Smooth muscle cell (in vitro differentiated cells): ENCODE data around the gene NT5DC4. TPM values are rescaled to one million over a fixed set of nuclear protein-coding genes. Genes with fewer than 3 reads are reported as not detected.
A peak's percentile ranks its signal among the peaks of the same experiment; 100 is the strongest.

Experiments used
- DNase-seq: peaks from one replicate; lab custom pipeline; 2025; ENCODE audit not compliant: unreplicated experiment; lab: John Stamatoyannopoulos, UW
- H2AFZ ChIP-seq: fragments of 200-600 bp; sonication (generic); 2 replicates; pipeline ENCODE4 v1.6.0; 2016; ENCODE audit warnings: antibody characterized with exemption, low read depth, mild to moderate bottlenecking
- H3F3A ChIP-seq: fragments of 200-600 bp; sonication (generic); 2 replicates; pipeline ENCODE4 v1.6.0; 2017; ENCODE audit warnings: antibody characterized with exemption, low read depth
- H3K27ac ChIP-seq: fragments of 200-600 bp; sonication (generic); 2 replicates; pipeline ENCODE4 v1.5.1; 2016; ENCODE audit warnings: low read depth, mild to moderate bottlenecking
- H3K27me3 ChIP-seq: fragments of 200-600 bp; sonication (generic); 2 replicates; pipeline ENCODE4 v1.6.1; 2016; ENCODE audit warnings: low read depth, mild to moderate bottlenecking
- H3K36me3 ChIP-seq: fragments of 200-600 bp; sonication (generic); 2 replicates; pipeline ENCODE4 v1.5.1; 2016; ENCODE audit warnings: low read depth
- H3K4me1 ChIP-seq: fragments of 200-600 bp; sonication (generic); 2 replicates; pipeline ENCODE4 v1.5.1; 2016; ENCODE audit warnings: low read depth
- H3K4me2 ChIP-seq: fragments of 200-600 bp; sonication (generic); 2 replicates; pipeline ENCODE4 v1.6.0; 2016; ENCODE audit warnings: mild to moderate bottlenecking
- H3K4me3 ChIP-seq: fragments of 200-600 bp; sonication (generic); 2 replicates; pipeline ENCODE4 v1.5.1; 2016; ENCODE audit warnings: mild to moderate bottlenecking
- H3K79me2 ChIP-seq: fragments of 200-600 bp; sonication (generic); 2 replicates; pipeline ENCODE4 v1.6.0; 2016; ENCODE audit warnings: low read depth, mild to moderate bottlenecking
- H3K9ac ChIP-seq: fragments of 200-600 bp; sonication (generic); 2 replicates; pipeline ENCODE4 v1.6.0; 2016; ENCODE audit warnings: low read depth
- H3K9me3 ChIP-seq: fragments of 200-600 bp; sonication (generic); replicated peaks from 2 replicates; pipeline ENCODE4 v1.5.1; 2016; ENCODE audit warnings: low read depth
- H4K20me1 ChIP-seq: fragments of 200-600 bp; sonication (generic); 2 replicates; pipeline ENCODE4 v1.6.0; 2016; ENCODE audit warnings: low read depth
- WGBS: methylation state at CpG from one replicate; pipeline ENCODE4 v1.1.7; 2016; ENCODE audit warnings: low lambda C conversion rate; 5-methylcytosine and 5-hydroxymethylcytosine counted together
- polyA plus RNA-seq: library from polyadenylated mRNA; unstranded; fragments of >200 nt; fragmentation: Nextera tagmentation; extraction: Ambion mirVana; gene quantifications from 2 replicates; pipeline ENCODE4 v1.2.1, GENCODE V29; 2016
- total RNA-seq: library from RNA; depleted of rRNA; stranded (reverse); fragments of >200 nt; gene quantifications from 2 replicates; pipeline ENCODE4 v1.2.3, GENCODE V29; 2014
- TF ChIP-seq, protein P1 (sequence below): fragments of 200-600 bp; sonication (generic); IDR thresholded peaks from 2 replicates; pipeline ENCODE4 v1.5.1; 2017; ENCODE audit warnings: borderline replicate concordance, mild to moderate bottlenecking, antibody characterized with exemption; ENCODE audit not compliant: insufficient read depth, poor library complexity, severe bottlenecking

NT5DC4 gene
- total and polyA plus RNA-seq, 2 experiments from 2014 or later, result not detected

DNA sequence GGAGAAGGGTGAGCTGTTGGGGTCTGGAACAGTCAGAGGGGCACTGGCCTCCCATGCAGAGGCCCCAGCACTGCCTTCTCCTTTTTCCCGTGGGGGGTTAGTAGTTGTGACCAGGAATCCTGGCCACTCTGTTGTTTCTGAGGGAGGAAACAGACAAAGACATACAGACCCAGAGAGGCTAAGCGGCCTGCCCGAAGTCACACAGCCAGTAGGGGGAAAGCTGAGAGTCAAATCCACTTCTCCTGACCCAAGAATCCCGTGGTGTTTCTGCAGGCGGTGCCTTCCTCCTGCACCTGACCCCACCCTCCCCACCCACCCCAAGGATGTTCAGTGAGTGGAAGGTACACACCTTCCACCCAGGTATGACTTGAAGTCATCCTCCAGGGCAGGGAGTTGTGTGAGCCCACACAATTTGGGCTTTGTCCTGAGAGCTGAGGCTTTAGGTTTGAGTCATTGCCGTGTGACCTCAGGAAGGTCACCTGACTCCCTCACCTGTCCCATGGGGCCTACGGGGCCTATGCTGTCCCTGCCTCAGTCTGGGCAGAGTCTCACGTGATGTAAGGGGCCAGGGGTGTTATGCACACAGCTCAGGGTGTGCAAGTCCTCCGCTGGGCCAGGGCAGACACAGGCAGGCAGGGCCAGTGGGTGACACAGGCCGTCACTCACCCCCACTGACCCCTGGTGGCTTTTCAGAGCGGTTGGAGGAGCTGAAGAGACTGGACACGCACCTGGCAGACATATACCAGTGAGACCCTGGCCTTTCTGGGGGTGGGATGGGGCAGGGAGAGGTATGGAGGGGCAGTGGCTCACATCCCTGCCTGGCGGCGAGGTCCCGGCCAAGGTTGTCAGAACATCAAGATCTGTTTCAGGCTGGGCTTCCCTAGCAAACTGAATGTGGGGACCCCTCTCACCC, 5.0 kb downstream of the NT5DC4 start:
- 89% methylated on average over 13 of the region's 15 CpGs for WGBS
- Histone ChIP-seq H2AFZ (no peak overlapping the region), H3K36me3 (no peaks in the 10 kb centered on the region), H3K4me1 (no peaks in the 10 kb centered on the region), H3K9ac (no peak overlapping the region), H3K4me2 (no peak overlapping the region), H4K20me1 (no peaks in the 10 kb centered on the region), H3F3A (no peaks in the 10 kb centered on the region), H3K79me2 (no peaks in the 10 kb centered on the region), H3K27ac (no peak overlapping the region), H3K27me3 (no peaks in the 10 kb centered on the region), H3K4me3 (no peak overlapping the region), H3K9me3 (no peaks in the 10 kb centered on the region)
- DNase-seq, result no peak
- TF ChIP-seq, protein P1, sequence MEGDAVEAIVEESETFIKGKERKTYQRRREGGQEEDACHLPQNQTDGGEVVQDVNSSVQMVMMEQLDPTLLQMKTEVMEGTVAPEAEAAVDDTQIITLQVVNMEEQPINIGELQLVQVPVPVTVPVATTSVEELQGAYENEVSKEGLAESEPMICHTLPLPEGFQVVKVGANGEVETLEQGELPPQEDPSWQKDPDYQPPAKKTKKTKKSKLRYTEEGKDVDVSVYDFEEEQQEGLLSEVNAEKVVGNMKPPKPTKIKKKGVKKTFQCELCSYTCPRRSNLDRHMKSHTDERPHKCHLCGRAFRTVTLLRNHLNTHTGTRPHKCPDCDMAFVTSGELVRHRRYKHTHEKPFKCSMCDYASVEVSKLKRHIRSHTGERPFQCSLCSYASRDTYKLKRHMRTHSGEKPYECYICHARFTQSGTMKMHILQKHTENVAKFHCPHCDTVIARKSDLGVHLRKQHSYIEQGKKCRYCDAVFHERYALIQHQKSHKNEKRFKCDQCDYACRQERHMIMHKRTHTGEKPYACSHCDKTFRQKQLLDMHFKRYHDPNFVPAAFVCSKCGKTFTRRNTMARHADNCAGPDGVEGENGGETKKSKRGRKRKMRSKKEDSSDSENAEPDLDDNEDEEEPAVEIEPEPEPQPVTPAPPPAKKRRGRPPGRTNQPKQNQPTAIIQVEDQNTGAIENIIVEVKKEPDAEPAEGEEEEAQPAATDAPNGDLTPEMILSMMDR, result no peak

DNA sequence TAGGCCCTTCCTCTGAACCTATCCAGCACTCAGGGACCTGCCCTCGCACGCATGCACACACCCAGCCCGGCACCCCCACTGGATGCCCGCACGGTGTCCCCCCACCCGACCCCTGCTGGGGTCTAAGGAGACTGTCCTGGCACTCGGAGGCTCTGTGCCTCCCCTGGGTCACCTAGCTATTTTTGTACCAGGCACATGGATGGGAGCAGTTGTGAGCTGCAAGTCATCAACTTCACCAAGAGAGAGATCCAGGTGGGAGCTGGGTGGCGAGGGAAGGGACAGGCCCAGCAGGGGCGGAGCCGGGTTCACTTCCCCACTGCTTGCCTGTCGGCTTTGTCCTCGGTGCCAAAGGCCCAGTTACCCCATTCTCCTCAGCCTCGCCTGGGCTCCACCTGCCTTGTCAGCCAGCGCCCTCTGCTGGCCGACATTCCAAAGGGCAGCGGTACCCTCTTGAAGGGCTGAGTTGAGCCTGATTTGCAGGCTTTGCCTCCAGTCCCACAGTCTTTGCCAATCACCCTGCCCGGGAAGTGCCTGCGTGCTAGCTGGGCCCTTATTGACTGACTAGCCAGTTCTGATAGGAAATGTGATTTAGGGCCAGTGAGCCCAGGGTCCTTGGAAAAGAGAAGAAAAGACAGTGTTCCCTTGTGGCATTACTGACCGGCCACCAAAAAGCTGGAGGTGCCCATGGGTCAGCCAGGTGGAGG, 5.8 kb downstream of the NT5DC4 start:
- Histone ChIP-seq H3K36me3 (no peaks in the 10 kb centered on the region), H3K9ac (no peak overlapping the region), H3F3A (no peaks in the 10 kb centered on the region), H3K4me2 (no peak overlapping the region), H4K20me1 (no peaks in the 10 kb centered on the region), H3K27ac (no peak overlapping the region), H2AFZ (no peak overlapping the region), H3K9me3 (no peaks in the 10 kb centered on the region), H3K79me2 (no peaks in the 10 kb centered on the region), H3K4me1 (no peaks in the 10 kb centered on the region), H3K27me3 (no peaks in the 10 kb centered on the region), H3K4me3 (no peak overlapping the region)
- TF ChIP-seq, protein P1, result peak; percentile 97
- peak; percentile 56 for DNase-seq
- 38% methylated on average over 19 of the region's 19 CpGs for WGBS

DNA sequence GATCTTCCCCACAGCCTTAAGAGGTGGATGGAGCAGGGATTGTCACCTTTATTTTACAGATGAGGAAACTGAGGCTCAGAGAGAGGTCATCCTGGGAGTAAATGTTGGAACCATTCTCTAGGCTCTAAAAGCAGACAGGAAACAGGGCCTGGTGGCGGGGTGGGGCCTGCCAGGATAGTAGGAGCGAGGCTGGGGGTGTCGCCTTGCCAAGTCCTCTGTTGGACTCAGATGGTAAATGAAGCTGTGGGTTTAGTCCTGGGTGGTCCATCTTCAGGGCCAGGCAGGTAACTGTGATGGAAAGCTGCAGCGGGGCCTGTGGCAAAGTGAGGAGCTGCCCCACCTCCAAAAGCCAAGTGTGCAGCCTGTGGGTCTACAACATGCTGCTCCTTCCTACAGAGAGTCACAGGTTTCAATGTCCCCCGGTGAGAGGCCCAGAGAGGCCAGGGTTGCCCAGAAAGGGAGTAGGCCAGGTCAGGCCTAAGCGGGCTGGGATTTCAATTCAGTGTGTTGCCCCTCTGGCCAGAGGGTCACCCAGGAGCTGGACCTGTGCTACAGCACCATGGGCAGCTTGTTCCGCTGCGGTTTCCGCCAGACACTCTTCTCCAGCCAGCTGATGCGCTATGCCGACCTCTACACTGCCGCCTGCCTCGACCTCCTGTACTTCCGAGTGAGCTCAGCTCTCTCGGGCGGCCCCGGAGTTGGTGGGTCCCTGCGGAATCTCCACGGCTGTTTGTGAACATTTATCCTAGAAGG, 6.6 kb downstream of the NT5DC4 start:
- TF ChIP-seq, protein P1, result no peak
- Histone ChIP-seq H4K20me1 (no peaks in the 10 kb centered on the region), H3K4me3 (no peak overlapping the region), H3K79me2 (no peaks in the 10 kb centered on the region), H3K4me1 (no peaks in the 10 kb centered on the region), H3K36me3 (no peaks in the 10 kb centered on the region), H3K27ac (no peak overlapping the region), H2AFZ (no peak overlapping the region), H3F3A (no peaks in the 10 kb centered on the region), H3K27me3 (no peaks in the 10 kb centered on the region), H3K9me3 (no peaks in the 10 kb centered on the region), H3K4me2 (no peak overlapping the region), H3K9ac (no peak overlapping the region)
- 86% methylated on average over 19 of the region's 19 CpGs for WGBS
- no peak for DNase-seq
